Islet of Langerhans (tissue), 1 donor: ENCODE data around the gene GUF1.
"Not testable (repeated sequence)": the region's sequence is repeated elsewhere in the genome, so short reads cannot be mapped to it uniquely, and the experiment has no call there.

Source experiments
- FAIRE-seq: peaks from one replicate; lab custom pipeline; 2011; peaks lifted over from hg19 to GRCh38; lab: Jason Lieb, UNC

The GUF1 gene

GRCh38 chr4:44713125-44713524 is 34.9 kb downstream of the GUF1 start:
- FAIRE-seq = no peak

GRCh38 chr4:44716597-44716996 is 38.4 kb downstream of the GUF1 start:
- peak; percentile 41 for FAIRE-seq

- FAIRE-seq = no peak
Measured at GRCh38 chr4:44720371-44720770, 42.2 kb downstream of the GUF1 start.

DNA sequence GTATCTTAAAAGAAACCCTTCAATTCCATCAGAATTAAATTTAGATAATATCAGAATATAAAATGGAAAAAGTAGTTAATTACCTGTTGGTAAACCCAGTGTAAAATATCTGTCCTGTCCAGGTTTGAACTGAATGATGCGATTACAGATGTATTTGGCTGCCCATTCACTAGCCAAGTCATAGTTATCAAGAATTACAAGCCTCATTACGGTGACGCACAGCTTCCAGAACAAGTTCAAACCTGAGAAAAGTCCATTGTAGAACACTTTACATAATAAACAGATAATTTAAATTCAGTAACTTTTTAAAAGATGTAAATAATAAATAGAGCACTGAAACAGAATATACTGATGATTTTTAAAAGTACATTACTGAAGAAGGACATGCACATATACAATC is 43.8 kb downstream of the GUF1 start:
- no peak for FAIRE-seq

- no peak for FAIRE-seq
Measured at GRCh38 chr4:44725166-44725565, 46.9 kb downstream of the GUF1 start.

- no peak for FAIRE-seq
Measured at GRCh38 chr4:44725726-44726037, 47.5 kb downstream of the GUF1 start.

DNA sequence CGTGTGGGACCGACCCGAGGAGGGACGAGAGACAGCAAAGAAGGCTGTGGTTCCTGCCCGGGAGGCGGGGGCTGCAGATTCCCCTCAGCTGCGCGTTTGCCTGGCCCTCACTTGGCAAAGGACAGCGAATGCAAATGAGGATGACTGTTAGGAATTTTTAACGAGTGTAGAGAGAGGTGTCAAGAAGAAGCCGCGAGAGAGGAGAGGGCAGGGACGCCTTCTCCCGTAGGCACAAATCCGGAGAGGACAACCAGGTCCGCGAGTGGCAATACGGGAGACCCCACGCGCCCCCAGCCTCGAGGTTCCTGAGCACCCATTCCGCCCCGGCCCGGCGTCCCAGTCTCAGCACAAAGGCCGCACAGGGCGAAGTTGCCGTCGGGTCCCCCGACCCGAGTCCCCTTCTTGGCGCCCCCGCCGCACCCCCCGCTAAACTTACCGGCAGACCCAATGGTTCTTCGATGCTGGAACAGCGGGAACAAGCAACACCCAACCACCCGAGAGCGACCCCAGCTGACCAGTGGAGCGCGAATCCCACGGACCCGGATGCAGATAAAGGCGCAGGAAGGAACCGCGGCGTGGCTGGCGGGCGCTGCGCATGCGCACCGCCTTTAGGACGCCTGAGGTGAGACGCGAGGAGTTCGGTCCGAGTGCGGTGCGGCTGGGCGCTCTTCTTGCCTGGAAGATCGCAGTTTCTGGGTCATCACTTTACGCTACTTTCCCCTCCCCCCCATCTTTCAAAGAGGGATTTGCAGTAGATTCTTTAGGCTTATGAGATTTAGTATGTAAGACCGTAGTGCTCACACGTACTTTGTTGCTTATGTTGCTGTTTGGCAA is 48.0 kb downstream of the GUF1 start, which contains the start of gene GNPDA2:
Gene GNPDA2 (minus strand): TSS at position 519 of the 834 bp plus-strand sequence. CDS start 4,349 bp downstream, outside the sequence.
- FAIRE-seq = peak; percentile 36

DNA sequence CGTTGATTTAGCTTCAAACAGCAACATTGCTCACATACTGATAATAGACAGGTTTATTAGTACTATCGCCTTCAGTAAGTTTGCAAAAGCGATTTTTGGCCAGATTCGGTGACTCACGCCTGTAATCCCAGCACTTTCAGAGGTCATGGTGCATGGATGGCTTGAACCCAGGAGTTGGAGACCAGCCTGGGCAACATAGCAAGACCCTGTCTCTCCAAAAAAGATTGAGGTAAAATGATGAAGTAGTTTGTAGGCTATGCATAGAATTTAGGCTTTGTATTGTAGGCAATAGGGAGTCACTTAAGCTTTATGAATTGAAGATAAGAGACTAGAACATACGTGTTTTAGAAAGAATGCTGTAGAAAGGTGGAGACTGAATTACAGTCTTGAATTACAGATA is 49.3 kb downstream of the GUF1 start:
- no peak for FAIRE-seq

GRCh38 chr4:44728694-44729093 is 50.5 kb downstream of the GUF1 start:
- not testable (repeated sequence) for FAIRE-seq

DNA sequence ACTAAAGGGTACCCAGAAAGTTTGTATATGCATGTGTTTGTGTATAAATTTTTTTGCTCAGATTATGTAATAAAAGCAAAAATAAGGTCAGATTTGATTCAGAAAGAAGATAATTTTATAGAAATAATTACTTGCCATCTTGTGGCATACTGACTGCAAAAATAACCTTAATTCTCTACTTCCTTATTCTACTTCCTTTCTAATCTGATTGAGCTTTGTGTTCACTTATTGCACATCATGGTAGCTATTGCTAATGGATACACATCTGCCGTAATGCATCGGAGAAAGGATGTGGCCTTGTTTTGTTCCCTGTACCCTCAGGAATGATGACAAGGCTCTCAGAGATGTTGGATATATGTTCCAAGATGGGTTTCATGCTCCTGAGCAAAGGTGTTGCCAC is 58.7 kb downstream of the GUF1 start:
- no peak for FAIRE-seq

DNA sequence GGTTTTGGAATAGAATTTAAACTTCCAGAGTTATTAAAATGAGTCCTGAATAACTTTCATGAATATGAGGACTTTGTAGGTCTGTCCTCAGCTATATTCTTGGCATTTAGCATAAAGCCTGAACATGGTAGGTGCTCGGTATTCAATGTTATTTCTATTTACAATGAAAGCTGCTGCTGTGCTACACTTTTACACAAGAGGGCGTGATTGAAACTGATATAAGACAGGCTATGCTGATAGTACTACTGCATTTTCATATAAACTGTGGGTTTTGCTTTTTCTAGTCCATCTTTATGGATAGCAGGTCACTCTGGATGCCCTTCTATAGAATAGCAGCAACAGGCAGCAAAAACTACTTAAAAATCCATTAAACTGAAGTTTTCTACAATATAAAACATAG is 60.4 kb downstream of the GUF1 start:
- FAIRE-seq = peak; percentile 74

- FAIRE-seq = no peak
Measured at GRCh38 chr4:44740201-44740600, 62.0 kb downstream of the GUF1 start.
